K562 (cell line): ENCODE results near the gene DNAH17. TPM values are rescaled to one million over a fixed set of nuclear protein-coding genes. Genes with fewer than 3 reads are reported as not detected.

ENCODE experiments used
- ATAC-seq: fragments of 200-7000 bp; cut with Tn5 transposase; 3 replicates; pipeline ENCODE4 v1.9.1; 2020; ENCODE audit warnings: moderate library complexity
- BruUV-seq: library from RNA; stranded (reverse); fragments of 400-500 nt; replicated peaks from 2 replicates; lab custom pipeline; 2021; lab: Mats Ljungman, UMichigan
- CTCF ChIA-PET: fragments of 300-600 bp; formaldehyde crosslinking; extraction: SDS; loops from one replicate; lab custom pipeline; 2021; ENCODE audit warnings: low intra/inter-chr PET ratio; lab: Yijun Ruan, JAX
- POLR2A ChIA-PET: fragments of 300-600, 350-650 bp; sonication (Branson Sonifier 250); formaldehyde crosslinking; extraction: SDS; loops from one replicate; lab custom pipeline; 2021; ENCODE audit warnings: antibody characterized with exemption, inconsistent platforms; lab: Yijun Ruan, JAX
- DNase-seq, 4 experiments: peaks; one replicate each; pipeline versions ENCODE4 v3.0.0 to v3.0.0-alpha.2; 2011 to 2018; ENCODE audit warnings: low spot score in 3 of 4, mixed read lengths in 3 of 4; ENCODE audit errors: extremely low read depth in 1 of 4
- FAIRE-seq: peaks from 2 replicates; lab custom pipeline; 2011; peaks lifted over from hg19 to GRCh38; lab: Jason Lieb, UNC
- H2AFZ ChIP-seq: 2 replicates; pipeline ENCODE4 v1.6.0; 2011; ENCODE audit warnings: low read depth, low read length, control low read depth, inconsistent platforms
- H3K27ac ChIP-seq: fragments of 200-600 bp; 3 replicates; pipeline ENCODE4 v1.8.0; 2011; ENCODE audit warnings: low read depth, mild to moderate bottlenecking, control low read depth, inconsistent platforms, low read length, moderate library complexity, mixed read lengths; ENCODE audit errors: extremely low read depth
- H3K27me3 ChIP-seq, 2 experiments: fragments of 300-600 bp in 1 of 2; 2 replicates in 1 of 2; 3 replicates in 1 of 2; pipeline versions ENCODE4 v1.6.0 to v1.8.0; 2011; ENCODE audit warnings: inconsistent platforms in 2 of 2, low read length in 2 of 2, mild to moderate bottlenecking in 1 of 2, mixed read lengths in 1 of 2, moderate library complexity in 1 of 2; ENCODE audit not compliant: control insufficient read depth in 2 of 2, insufficient read depth in 2 of 2
- H3K36me3 ChIP-seq: fragments of 300-600 bp; 3 replicates; pipeline ENCODE4 v1.8.0; 2011; ENCODE audit warnings: mild to moderate bottlenecking, low read length, inconsistent platforms; ENCODE audit not compliant: control insufficient read depth, insufficient read depth
- H3K4me1 ChIP-seq, 2 experiments: fragments of 200-600 bp in 1 of 2; replicated peaks in 1 of 2; 2 replicates in 1 of 2; 3 replicates in 1 of 2; pipeline versions ENCODE4 v1.5.1 to v1.8.0; 2011; ENCODE audit warnings: inconsistent platforms in 2 of 2, low read length in 2 of 2, mild to moderate bottlenecking in 1 of 2, mixed read lengths in 1 of 2, moderate library complexity in 1 of 2; ENCODE audit not compliant: control insufficient read depth in 2 of 2, insufficient read depth in 2 of 2
- H3K4me2 ChIP-seq: 2 replicates; pipeline ENCODE4 v1.6.1; 2011; ENCODE audit warnings: low read length, control low read depth, inconsistent platforms, mixed read lengths; ENCODE audit not compliant: insufficient read depth
- H3K4me3 ChIP-seq: fragments of 200-600 bp; sonication (generic), shearing (Covaris generic); 2 replicates; pipeline ENCODE4 v1.5.1; 2016; ENCODE audit warnings: control low read depth, inconsistent platforms
- H3K79me2 ChIP-seq: fragments of 200-600 bp; 3 replicates; pipeline ENCODE4 v1.8.0; 2011; ENCODE audit warnings: low read length, inconsistent platforms; ENCODE audit not compliant: control insufficient read depth, insufficient read depth
- H3K9ac ChIP-seq, 2 experiments: 2 replicates each; pipeline versions ENCODE4 v1.6.0 to v1.6.1; 2011; ENCODE audit warnings: low read depth in 2 of 2, low read length in 2 of 2, control low read depth in 1 of 2, inconsistent platforms in 1 of 2, mild to moderate bottlenecking in 1 of 2, mixed read lengths in 1 of 2; ENCODE audit not compliant: insufficient read depth in 1 of 2
- H3K9me1 ChIP-seq: one replicate; pipeline ENCODE4 v1.6.0; 2011; ENCODE audit warnings: inconsistent platforms, mild to moderate bottlenecking, low read length, moderate library complexity; ENCODE audit not compliant: control insufficient read depth, insufficient read depth
- H3K9me3 ChIP-seq: replicated peaks from 2 replicates; pipeline ENCODE4 v1.5.1; 2011; ENCODE audit warnings: low read depth, low read length, inconsistent platforms; ENCODE audit not compliant: control insufficient read depth, insufficient read depth
- H4K20me1 ChIP-seq: replicated peaks from 2 replicates; pipeline ENCODE4 v1.6.1; 2011; ENCODE audit warnings: low read length, inconsistent platforms, mixed read lengths; ENCODE audit not compliant: control insufficient read depth, insufficient read depth
- BRF1 ChIP-seq: IDR thresholded peaks from 3 replicates; pipeline ENCODE4 v1.6.1; 2011; ENCODE audit warnings: borderline replicate concordance, mild to moderate bottlenecking; ENCODE audit not compliant: insufficient read length; ENCODE audit errors: extremely low read depth
- ILF3 ChIP-seq: fragments of 450-650 bp; IDR thresholded peaks from 2 replicates; pipeline ENCODE4 v1.6.1; 2018; ENCODE audit warnings: antibody characterized with exemption, mild to moderate bottlenecking, moderate library complexity, borderline replicate concordance
- POU5F1 ChIP-seq: fragments of 150-350 bp; IDR thresholded peaks from 2 replicates; pipeline ENCODE4 v1.6.1; 2014; ENCODE audit warnings: borderline replicate concordance, low read length, low read depth, mild to moderate bottlenecking; ENCODE audit not compliant: partially characterized antibody
- RB1 ChIP-seq: fragments of 450-650 bp; IDR thresholded peaks from 2 replicates; pipeline ENCODE4 v1.6.1; 2017; ENCODE audit warnings: low read depth, mild to moderate bottlenecking
- RBM17 ChIP-seq: fragments of 200-400 bp; formaldehyde crosslinking; IDR thresholded peaks from 2 replicates; pipeline ENCODE4 v1.6.1; 2017; ENCODE audit warnings: low read depth, mild to moderate bottlenecking, low read length, borderline replicate concordance
- TARDBP ChIP-seq: fragments of 450-650 bp; IDR thresholded peaks from 2 replicates; pipeline ENCODE4 v1.6.1; 2016
- THRAP3 ChIP-seq: fragments of 450-650 bp; IDR thresholded peaks from 2 replicates; pipeline ENCODE4 v1.6.1; 2016; ENCODE audit warnings: mild to moderate bottlenecking, inconsistent platforms, borderline replicate concordance
- ZNF57 ChIP-seq: fragments of 450-650 bp; formaldehyde crosslinking; IDR thresholded peaks from 2 replicates; pipeline ENCODE4 v1.4.0; 2020; ENCODE audit warnings: mild to moderate bottlenecking, moderate library complexity
- ZNF584 ChIP-seq: fragments of 200-800 bp; sonication (Bioruptor generic); IDR thresholded peaks from 2 replicates; pipeline ENCODE4 v1.6.1; 2016; ENCODE audit warnings: low read depth, mild to moderate bottlenecking, missing genetic modification characterization, missing compliant biosample characterization
- ZNF644 ChIP-seq: fragments of 200-800 bp; sonication (Bioruptor generic); IDR thresholded peaks from 2 replicates; pipeline ENCODE4 v1.6.1; 2016; ENCODE audit warnings: low read depth, missing genetic modification characterization, missing compliant biosample characterization
- WGBS: fragments of 100-300 bp; shearing (Covaris generic); methylation state at CpG from one replicate; pipeline ENCODE4 v1.1.6; 2016; ENCODE audit warnings: low coverage, mixed read lengths; ENCODE audit not compliant: insufficient coverage; ENCODE audit errors: missing lambda C conversion rate; 5-methylcytosine and 5-hydroxymethylcytosine counted together
- in situ Hi-C: fragments of 300-500 bp; cut with MboI; formaldehyde crosslinking; loops from 4 replicates; pipeline ENCODE4 v1.15.0; 2018; ENCODE audit warnings: inconsistent platforms, mixed read lengths
- intact Hi-C: fragments of 100-400 bp; cut with micrococcal nuclease; formaldehyde crosslinking; loops from 2 replicates; pipeline ENCODE4 v1.14.2; 2022
- polyA plus RNA-seq, 8 experiments: library from polyadenylated mRNA; depleted of rRNA in 4 of 8; stranded (reverse) in 5 of 8; unstranded in 3 of 8; fragments of >200 nt; fragmentation: Nextera tagmentation in 2 of 8; fragmentation: Illumina TruSeq in 1 of 8; extraction: Ambion mirVana in 2 of 8; extraction: Trizol in 1 of 8; gene quantifications; 2 replicates each; pipeline versions ENCODE4 v1.2.1 to v1.2.3, GENCODE V29; 2011 to 2014; ENCODE audit warnings: inconsistent platforms in 1 of 8, missing spikeins in 1 of 8
- total RNA-seq, 7 experiments: library from RNA; depleted of rRNA in 6 of 7; stranded (reverse); fragments of >200 nt in 6 of 7; fragmentation: Illumina TruSeq in 2 of 7; extraction: Trizol in 2 of 7; gene quantifications; 2 replicates each; pipeline versions ENCODE4 v1.2.1 to v1.2.3, GENCODE V29; 2011 to 2021; ENCODE audit warnings: low replicate concordance in 1 of 7
- TF ChIP-seq, protein P1 (sequence below): fragments of 450-650 bp; IDR thresholded peaks from 2 replicates; pipeline ENCODE4 v1.7.0; 2016; ENCODE audit warnings: borderline replicate concordance
- TF ChIP-seq, protein P2 (sequence below): fragments of 450-650 bp; formaldehyde crosslinking; IDR thresholded peaks from 2 replicates; pipeline ENCODE4 v1.4.0; 2020; ENCODE audit warnings: mild to moderate bottlenecking

The DNAH17 gene
- total and polyA plus RNA-seq, 9 of the 15 experiments (the other 6 are each of a cell fraction or from before 2014, with no cell fraction given): under 0.01 to 0.06 (median 0.03) TPM; not detected in 5

DNA sequence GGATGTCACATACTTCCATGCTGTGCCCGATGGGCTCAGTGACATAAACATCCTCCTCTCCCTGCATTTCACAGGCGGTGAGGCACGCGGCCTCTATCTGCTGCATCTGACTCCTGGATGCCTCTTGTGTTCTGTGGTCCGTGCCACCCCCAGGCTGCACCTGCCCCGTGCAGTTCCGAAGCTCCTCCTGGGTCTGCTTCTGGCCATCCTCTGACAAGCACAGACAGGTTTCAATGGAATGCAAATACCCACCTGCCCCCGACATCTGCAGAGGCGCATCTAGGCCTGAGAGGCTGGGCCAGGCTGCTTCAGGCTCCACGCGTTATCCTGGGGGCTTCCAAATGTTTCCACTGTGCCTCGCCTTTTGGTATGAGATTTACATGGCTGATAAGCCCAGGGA lies 46.3 kb upstream of the DNAH17 start:
- Histone ChIP-seq H3K79me2 (no peaks in the 10 kb centered on the region), H3K9ac (no peak overlapping the region), H4K20me1 (peaks cover 30% of the 10 kb centered on the region), H3K9me3 (no peaks in the 10 kb centered on the region), H3K4me1 (peaks cover 8 to 13% of the 10 kb centered on the region in 2 experiments; a peak in 4 of 5 replicates), H3K27ac (no peak overlapping the region), H2AFZ (no peak overlapping the region), H3K4me2 (no peak overlapping the region), H3K9me1 (peaks cover 4% of the 10 kb centered on the region), H3K4me3 (no peak overlapping the region), H3K27me3 (peaks cover 50 to 87% of the 10 kb centered on the region in 2 experiments), H3K36me3 (no peaks in the 10 kb centered on the region)
- BruUV-seq: no TSS peak
- WGBS: 5% methylated on average over 12 of the region's 12 CpGs
- no peak for ATAC-seq
- in situ Hi-C loops: no loop called here
- intact Hi-C loops: no loop called here
- ChIA-PET POLR2A (no interaction called here), CTCF (no interaction called here)
- no peak for FAIRE-seq
- DNase-seq: no peak
- TF ChIP-seq ILF3 (no peak), RBM17 (no peak), ZNF57 (no peak), ZNF584 (CRISPR knock-in tag) (no peak), POU5F1 (no peak), ZNF644 (tag) (no peak), TARDBP (no peak), BRF1 (no peak), THRAP3 (no peak), RB1 (no peak)
- TF ChIP-seq, protein P1, sequence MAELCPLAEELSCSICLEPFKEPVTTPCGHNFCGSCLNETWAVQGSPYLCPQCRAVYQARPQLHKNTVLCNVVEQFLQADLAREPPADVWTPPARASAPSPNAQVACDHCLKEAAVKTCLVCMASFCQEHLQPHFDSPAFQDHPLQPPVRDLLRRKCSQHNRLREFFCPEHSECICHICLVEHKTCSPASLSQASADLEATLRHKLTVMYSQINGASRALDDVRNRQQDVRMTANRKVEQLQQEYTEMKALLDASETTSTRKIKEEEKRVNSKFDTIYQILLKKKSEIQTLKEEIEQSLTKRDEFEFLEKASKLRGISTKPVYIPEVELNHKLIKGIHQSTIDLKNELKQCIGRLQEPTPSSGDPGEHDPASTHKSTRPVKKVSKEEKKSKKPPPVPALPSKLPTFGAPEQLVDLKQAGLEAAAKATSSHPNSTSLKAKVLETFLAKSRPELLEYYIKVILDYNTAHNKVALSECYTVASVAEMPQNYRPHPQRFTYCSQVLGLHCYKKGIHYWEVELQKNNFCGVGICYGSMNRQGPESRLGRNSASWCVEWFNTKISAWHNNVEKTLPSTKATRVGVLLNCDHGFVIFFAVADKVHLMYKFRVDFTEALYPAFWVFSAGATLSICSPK: no peak
- TF ChIP-seq, protein P2, sequence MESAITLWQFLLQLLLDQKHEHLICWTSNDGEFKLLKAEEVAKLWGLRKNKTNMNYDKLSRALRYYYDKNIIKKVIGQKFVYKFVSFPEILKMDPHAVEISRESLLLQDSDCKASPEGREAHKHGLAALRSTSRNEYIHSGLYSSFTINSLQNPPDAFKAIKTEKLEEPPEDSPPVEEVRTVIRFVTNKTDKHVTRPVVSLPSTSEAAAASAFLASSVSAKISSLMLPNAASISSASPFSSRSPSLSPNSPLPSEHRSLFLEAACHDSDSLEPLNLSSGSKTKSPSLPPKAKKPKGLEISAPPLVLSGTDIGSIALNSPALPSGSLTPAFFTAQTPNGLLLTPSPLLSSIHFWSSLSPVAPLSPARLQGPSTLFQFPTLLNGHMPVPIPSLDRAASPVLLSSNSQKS (CRISPR knock-in tag): no peak
